Hematopoietic multipotent progenitor cell treated with erythropoietin and hydrocortisone succinate and interleukin-3 and kit ligand, for 4 days (in vitro differentiated cells): ENCODE results near the gene SUPT3H.

Experiments used
- DNase-seq: peaks from one replicate; pipeline ENCODE4 v3.0.0-alpha.2; 2015

SUPT3H gene

GRCh38 chr6:45377554-45378333 lies at the start of gene SUPT3H:
SUPT3H (minus strand) TSS chr6:45377934.
- peak; percentile 98 for DNase-seq

DNA sequence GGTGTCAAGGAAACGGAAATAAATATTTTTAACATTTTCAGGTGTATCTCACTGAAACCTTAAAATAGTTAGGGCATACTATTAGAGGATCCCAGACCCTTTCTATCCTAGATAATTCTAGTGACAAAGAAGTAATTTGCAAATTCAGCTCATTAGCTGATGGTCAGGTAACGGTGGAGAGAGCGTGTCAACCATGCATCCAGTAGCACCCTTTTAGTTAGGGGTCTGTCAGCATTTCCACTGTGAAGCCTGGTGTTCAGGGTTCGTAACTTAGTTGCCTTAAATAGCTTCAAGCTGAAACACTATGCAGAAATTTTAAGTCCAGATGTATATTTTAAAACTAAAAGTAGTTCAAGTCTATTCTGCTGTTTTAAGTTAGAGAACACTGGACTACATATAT lies 48.5 kb upstream of the SUPT3H start:
- DNase-seq = no peak

DNA sequence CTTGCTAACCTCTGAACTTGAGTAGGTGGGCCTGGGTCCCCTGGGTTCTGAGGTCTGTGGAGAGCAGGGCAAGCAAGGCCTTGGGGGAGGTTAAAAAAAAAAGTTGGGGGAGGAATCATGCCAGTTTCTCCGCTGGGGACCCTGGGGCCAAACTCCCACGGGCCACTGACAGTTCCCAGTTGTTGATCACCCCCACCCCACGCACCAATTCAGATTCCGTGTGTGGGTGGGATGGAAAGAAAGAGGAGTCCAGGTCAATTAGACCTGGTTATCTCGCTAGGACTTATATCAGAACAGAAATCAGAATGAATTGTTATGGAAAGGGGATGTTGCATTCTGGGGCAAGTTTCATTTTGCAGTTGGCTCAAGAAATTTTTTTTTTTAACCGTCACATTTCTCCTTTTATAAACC lies 46.7 kb upstream of the SUPT3H start:
- DNase-seq = peak; percentile 67

- peak; percentile 68 for DNase-seq
These were observed 46.2 kb upstream of the SUPT3H start for GRCh38 chr6:45423824-45424450.

GRCh38 chr6:45423111-45423823 lies 45.5 kb upstream of the SUPT3H start:
- peak; percentile 45 for DNase-seq

- peak; percentile 66 for DNase-seq
These were observed 44.9 kb upstream of the SUPT3H start for GRCh38 chr6:45422503-45423110.

DNA sequence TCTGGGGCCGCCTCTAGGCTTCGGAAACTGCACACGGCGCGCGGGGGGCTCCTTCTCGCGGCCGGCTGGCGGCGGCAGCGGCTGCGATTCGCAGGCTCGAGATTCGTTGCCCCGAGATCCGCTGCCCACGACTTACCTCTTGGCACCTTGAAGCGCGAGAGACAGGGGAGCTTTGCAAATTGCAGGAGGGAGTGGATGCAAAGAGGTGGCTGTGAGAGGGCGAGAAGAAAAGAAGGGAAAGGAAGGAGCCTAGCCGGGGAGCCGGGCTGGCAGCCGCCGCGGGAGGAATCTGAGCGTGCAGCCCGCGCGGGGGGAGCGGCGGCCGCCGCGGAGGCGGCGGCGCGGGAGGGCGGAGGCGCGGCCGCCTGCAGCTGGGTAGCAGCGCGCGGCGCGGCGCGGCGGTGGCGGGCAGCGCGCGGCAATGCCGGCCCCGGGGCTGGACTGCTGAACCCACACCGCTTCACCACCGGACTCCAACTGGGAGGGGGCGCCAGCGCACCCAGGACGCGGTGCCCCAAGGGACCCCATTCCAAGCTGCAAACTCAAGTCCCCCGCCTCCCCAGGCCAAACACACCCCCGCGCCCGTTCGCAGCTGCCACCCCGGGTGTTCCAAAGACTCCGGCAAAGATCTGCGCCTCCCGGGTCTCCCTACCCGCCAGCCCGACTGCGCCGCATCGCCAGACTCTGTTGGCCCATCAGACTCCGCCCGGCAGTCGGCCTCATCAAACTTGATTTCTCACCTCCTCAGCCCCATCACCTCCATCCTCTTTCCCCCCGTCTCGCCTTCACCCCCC lies 44.2 kb upstream of the SUPT3H start:
- peak; percentile 75 for DNase-seq

DNA sequence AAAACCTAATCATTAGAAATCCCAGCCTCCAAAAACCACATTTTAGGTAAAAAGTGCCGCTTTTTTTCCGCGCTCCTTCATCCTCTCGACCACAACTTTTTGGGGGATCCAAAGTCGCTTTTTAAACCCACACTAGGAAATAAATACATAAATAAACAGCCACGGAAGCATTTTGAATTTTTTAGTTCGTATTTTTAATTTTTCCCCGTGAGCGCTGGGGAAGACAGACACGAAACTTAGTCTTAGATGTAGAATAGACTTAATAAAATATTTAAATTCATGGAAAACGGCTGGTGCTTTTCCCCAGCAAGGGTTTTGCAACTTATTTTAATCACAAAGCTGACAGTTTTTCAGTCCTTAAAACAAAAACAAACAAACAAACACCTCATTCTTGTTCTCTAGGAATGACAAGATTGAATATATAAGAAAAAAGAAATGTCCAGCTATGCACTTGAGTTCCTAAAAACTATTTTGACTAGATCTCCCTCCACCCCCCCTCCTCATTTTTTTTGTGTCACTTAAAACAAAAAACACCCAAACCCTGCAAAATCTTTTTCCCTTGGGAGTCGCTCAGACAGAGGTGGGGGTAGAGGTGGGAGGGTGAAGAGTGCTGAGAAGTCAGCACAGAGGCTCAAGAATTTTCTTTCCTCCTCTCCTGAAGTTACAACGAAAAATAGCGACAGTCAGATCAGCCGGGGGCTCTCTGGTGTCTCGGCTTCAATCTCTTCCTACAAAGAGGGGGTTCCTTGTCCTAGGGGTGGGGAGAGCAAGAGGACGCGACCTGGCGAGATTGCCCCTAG lies 43.4 kb upstream of the SUPT3H start:
- no peak for DNase-seq

- DNase-seq = peak; percentile 64
These were observed 42.6 kb upstream of the SUPT3H start for GRCh38 chr6:45420083-45420908.

DNA sequence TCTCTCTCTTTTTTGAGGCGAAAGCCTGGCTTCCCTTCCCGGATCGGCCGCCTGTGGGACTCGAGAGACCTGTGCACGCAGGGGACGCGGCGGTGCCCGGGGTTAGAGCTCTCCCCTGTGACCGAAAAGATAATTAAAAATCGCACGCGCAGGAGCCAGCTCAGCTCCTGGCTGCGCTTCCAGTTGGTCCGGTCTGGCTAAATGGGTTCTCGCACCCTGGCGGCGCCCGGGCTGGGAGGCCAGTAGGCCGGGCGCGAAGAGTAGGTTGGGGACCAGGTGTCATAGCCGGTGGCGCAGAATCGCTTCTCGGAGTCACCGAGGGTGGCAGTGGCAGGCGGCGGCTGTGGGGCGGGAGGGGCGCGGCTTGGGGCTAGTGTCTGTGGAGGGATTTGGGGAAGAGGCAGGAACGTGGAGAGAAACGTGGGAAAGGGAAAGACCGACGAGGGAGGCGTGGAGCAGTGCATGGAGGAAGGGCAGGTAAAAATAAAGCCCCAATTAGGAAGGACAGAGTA lies 41.9 kb upstream of the SUPT3H start:
- peak; percentile 91 for DNase-seq

GRCh38 chr6:45417436-45417835 lies 39.7 kb upstream of the SUPT3H start:
- peak; percentile 69 for DNase-seq

DNA sequence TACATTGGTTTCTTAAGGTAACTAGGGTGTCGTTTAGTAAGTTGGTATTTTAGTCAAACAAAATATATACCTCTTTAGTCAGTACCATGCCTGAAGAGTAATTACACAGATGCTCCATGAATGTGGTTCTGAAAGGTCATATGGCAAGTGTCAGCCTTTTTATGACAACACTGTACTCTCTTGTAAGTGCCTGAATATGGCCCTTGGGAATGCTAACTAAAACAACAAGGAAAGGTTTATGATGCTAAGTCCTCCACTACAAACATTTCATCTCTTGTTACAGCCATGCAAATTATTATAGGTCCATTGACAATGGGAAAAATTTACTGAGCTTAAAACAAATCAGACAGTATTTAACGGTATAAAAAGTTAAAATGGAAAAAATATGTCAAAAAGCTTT lies 39.0 kb upstream of the SUPT3H start:
- DNase-seq = no peak

GRCh38 chr6:45415788-45416518 lies 38.2 kb upstream of the SUPT3H start:
- no peak for DNase-seq

GRCh38 chr6:45415315-45415714 lies 37.6 kb upstream of the SUPT3H start:
- peak; percentile 49 for DNase-seq

DNA sequence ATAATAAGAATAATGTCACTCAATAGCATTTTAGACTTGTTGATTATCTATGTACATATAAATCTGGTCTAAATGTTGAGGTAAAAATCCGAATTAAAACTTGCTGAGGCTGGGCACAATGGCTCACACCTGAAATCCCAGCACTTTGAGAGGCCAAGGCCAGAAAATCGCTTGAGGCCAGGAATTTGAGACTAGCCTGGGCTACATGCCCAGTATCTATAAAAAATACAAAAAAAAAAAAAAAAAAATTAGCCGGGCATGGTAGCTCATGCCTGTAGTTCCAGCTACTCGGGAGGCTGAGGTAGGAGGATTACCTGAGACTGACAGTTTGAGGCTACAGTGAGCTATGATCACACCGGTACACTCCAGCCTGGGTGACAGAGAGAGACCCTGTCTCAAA lies 34.2 kb upstream of the SUPT3H start:
- no peak for DNase-seq

- DNase-seq = no peak
These were observed 22.3 kb upstream of the SUPT3H start for GRCh38 chr6:45400021-45400420.

DNA sequence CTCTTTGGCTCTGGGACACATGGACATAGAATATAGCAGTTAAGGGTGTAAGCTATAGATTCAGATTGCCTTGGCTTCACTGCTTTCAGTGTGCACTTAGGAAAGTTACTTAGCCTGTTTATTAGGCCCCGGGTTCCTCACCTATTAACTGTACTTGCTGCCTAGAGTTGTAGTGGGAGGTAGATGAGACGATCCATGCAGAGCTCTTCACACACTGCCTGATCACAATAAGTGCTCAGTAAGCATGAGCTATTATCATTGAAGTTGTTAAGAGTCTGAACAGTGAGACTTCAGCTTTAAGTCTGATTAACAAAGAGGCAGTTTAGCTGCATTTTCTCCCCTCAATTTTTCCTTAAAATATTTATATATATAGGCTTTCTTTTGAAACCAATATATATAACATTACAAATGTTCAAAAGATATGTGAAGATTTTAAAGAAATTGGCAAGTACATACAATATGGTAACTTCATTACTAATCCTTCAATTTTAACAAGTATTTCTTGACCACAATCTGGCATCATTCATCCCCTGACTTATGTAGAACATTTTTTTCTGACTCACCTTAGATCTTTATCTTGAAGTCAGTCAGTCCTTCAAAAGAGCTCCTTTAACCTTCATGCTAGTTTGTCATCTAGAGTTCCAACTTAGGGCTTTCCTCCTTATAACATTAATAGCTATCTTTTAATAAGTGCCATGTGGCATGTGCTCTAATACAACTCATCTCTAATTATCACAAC lies 20.5 kb upstream of the SUPT3H start:
- DNase-seq = no peak

DNA sequence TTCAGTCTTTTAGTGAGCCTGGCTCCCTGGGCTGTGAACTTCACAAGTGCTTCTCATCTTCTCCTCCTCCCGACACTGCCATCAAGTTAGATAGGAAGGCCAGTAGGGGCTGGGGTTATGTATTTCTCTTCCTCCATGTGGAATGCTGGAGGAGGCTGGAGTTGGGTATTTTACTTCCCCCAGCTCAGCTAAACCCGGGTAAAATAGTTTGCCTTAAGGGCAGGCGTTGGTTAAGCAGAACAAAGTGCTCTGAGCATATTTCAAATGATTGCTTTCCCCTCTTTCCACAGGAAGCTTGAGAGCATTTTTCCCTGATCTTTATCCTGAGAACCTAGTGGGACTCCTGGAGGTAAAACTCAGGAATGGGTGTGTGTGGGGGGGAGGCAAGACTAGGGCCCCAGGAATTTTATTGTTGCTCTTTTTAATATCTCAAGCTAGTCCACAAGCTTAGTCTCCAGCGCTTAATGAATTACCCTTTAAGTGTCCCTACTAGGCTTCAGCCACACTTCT lies 16.9 kb upstream of the SUPT3H start:
- DNase-seq = no peak

DNA sequence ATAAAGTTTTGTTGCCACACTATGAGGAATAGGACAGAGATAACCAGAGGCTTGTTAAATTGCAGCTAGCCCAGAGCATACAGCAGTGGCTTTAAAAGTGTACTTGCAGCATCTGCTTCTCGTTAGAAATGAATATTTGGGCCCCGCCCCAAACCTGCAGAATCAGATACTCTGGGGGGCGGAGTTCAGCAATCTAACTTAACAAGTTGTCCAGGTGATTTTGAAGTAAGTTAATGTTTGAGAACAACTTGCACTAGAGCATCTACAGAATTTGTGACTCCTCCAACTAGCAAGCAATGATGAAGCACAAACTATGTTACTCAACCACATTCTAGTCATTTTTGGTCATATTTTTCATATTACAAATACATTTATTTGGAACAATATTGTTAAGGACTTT lies 10.6 kb upstream of the SUPT3H start:
- DNase-seq = peak; percentile 10
